CD1c-positive myeloid dendritic cell (primary cell): Measurements from ENCODE around the gene FOXJ1.

Experiments
- DNase-seq: peaks from one replicate; pipeline ENCODE4 v3.0.0-alpha.2; 2016; ENCODE audit errors: extremely low spot score

Gene FOXJ1

GRCh38 chr17:76123749-76124581, 17.1 kb downstream of the FOXJ1 start:
- no peak for DNase-seq

- DNase-seq, result no peak
These were observed 17.9 kb downstream of the FOXJ1 start for GRCh38 chr17:76123191-76123499.

- no peak for DNase-seq
These were observed 18.4 kb downstream of the FOXJ1 start for GRCh38 chr17:76122431-76123190.

GRCh38 chr17:76121932-76122430, 19.1 kb downstream of the FOXJ1 start:
- no peak for DNase-seq

- DNase-seq, result no peak
These were observed 20.4 kb downstream of the FOXJ1 start for GRCh38 chr17:76120658-76121008.

GRCh38 chr17:76119409-76120371, 21.4 kb downstream of the FOXJ1 start:
- DNase-seq, result no peak

GRCh38 chr17:76115138-76115754, 25.8 kb downstream of the FOXJ1 start:
- DNase-seq, result no peak

- DNase-seq, result no peak
These were observed 29.1 kb downstream of the FOXJ1 start for GRCh38 chr17:76111956-76112355.

- peak; percentile 20 for DNase-seq
These were observed 33.5 kb downstream of the FOXJ1 start for GRCh38 chr17:76107509-76107908.

GRCh38 chr17:76106703-76107102, 34.3 kb downstream of the FOXJ1 start:
- DNase-seq, result no peak

GRCh38 chr17:76104896-76105231, 36.2 kb downstream of the FOXJ1 start:
- no peak for DNase-seq

- DNase-seq, result no peak
These were observed 36.7 kb downstream of the FOXJ1 start for GRCh38 chr17:76104140-76104895.

GRCh38 chr17:76103274-76104139, 37.5 kb downstream of the FOXJ1 start, which contains the start of gene EXOC7:
TSS of gene EXOC7 (minus strand) at chr17:76103787. CDS start at chr17:76103692, 95 bp downstream.
- DNase-seq, result peak; percentile 98

GRCh38 chr17:76102944-76103273, 38.1 kb downstream of the FOXJ1 start:
- DNase-seq, result no peak

GRCh38 chr17:76097716-76098295, 43.2 kb downstream of the FOXJ1 start:
- DNase-seq, result no peak

- no peak for DNase-seq
These were observed 45.1 kb downstream of the FOXJ1 start for GRCh38 chr17:76095943-76096342.

- DNase-seq, result no peak
These were observed 47.0 kb downstream of the FOXJ1 start for GRCh38 chr17:76094046-76094445.

- DNase-seq, result no peak
These were observed 48.3 kb downstream of the FOXJ1 start for GRCh38 chr17:76092526-76093413.
